Retinal pigment epithelial cell (primary cell): ENCODE measurements around the gene NSDHL.
"Not testable (repeated sequence)": the region's sequence is repeated elsewhere in the genome, so short reads cannot be mapped to it uniquely, and the experiment has no call there.

Experiments
- DNase-seq: peaks from one replicate; pipeline ENCODE4 v3.0.0-alpha.2; 2010; ENCODE audit warnings: low read depth
- H3K4me3 ChIP-seq: 2 replicates; pipeline ENCODE4 v1.5.1; 2011; ENCODE audit warnings: mild to moderate bottlenecking, low read length, control low read depth, moderate library complexity
- TF ChIP-seq, protein P1 (sequence below): conservative IDR thresholded peaks from 2 replicates; pipeline ENCODE4 v1.5.1; 2011; ENCODE audit warnings: low read depth, low read length, control low read depth, inconsistent platforms

NSDHL gene

DNA sequence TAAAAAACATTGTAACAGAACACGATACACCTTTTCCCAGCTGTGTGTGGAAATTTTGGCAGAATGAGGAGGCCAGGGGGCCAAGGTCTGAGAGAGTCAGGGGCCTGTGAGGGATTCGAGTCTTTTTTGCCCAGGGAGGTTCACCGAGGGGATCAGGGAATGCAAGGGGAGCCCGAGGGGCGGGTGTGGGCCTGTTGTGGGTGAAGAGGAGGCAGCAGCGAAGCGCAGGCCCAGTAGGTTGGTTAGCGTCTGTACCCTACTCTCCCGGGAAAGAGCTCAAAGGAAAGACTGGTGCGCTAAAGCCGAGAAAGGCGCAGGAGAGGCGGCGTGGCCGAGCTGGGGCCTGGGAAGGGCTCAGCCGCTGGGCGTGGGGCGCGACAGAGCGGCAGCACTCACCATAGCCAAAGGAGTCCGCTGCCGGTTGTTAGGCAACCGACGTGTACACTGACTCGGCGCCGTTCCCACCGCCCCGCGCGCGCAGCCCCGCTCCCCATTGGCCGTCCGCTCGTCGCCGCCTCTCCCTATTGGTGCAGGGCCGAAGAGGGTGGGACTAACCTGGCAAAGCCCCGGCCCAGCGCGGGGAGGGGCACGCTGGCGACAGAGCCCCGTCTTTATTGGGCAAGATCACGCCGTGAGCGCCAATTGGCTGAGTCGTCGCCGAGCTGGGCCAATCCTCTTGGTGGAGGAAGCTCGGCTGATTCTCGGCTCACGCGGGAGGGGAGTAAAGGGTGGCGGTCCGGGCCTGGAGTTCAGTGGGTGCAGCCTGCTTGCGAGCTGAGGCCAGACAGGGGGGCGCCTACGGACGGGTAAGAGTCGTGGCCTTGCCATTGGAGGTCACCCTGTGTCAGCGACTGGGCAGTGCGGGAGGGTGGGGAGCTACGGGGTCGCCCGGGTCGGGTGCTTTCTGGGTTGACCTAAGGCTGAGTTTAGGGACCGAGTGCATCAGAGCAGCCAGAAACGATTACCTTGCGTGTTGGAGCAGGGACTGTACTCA lies at the start of gene NSDHL, which contains the start of gene CETN2:
Gene NSDHL (plus strand): TSS at position 752 of the 994 bp plus-strand sequence. CDS start 15,262 bp downstream, outside the sequence.
Gene CETN2 (minus strand): TSS at position 446 of the 994 bp plus-strand sequence. CDS start 47 bp downstream, at position 399.
- peak within 1 kb of the TSS; percentile 77 for H3K4me3 ChIP-seq
- peak; percentile 85 for DNase-seq
- TF ChIP-seq, protein P1, sequence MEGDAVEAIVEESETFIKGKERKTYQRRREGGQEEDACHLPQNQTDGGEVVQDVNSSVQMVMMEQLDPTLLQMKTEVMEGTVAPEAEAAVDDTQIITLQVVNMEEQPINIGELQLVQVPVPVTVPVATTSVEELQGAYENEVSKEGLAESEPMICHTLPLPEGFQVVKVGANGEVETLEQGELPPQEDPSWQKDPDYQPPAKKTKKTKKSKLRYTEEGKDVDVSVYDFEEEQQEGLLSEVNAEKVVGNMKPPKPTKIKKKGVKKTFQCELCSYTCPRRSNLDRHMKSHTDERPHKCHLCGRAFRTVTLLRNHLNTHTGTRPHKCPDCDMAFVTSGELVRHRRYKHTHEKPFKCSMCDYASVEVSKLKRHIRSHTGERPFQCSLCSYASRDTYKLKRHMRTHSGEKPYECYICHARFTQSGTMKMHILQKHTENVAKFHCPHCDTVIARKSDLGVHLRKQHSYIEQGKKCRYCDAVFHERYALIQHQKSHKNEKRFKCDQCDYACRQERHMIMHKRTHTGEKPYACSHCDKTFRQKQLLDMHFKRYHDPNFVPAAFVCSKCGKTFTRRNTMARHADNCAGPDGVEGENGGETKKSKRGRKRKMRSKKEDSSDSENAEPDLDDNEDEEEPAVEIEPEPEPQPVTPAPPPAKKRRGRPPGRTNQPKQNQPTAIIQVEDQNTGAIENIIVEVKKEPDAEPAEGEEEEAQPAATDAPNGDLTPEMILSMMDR: no peak

DNA sequence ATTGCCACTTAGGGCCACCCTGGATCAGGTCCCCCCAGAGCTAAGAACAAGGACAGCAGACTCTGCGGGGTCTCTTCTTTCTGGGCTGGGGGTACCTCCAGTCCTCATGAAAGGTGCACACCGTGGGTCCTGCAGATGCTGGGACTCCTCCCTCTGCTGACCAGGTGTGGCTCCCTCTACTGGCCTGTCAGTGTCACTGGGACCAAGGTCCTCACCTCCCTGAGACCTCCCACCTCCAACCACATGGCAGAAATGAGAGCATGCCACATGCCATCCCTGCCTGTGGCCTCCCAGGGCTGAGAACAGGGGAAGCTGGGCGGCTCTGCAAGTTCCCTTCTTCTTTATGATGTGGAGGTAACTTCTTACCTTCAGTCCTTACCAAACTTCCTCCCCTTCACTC lies 43.8 kb upstream of the NSDHL start:
- DNase-seq, H3K4me3 ChIP-seq: not testable (repeated sequence)

DNA sequence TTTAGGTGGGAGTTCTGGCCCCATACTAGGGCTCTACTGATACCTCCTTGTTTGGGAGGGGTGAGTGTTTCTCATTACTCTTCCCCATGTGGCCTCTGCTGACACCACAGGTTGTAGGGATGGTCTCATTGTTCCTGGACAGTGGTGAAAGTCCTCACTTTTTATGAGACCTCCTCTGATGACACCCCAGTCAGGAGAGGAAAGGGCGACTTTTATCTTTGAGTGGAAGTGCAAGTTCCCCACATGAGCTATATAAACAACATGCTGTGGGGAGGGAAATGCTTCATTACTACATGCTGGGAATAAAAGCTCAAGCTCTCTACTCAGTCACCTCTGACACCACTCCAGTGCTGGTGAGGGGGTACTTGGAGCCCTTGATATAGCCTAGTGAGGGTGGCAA lies 31.9 kb upstream of the NSDHL start:
- DNase-seq: no peak
- no peak overlapping the region for H3K4me3 ChIP-seq
- TF ChIP-seq, protein P1: no peak

DNA sequence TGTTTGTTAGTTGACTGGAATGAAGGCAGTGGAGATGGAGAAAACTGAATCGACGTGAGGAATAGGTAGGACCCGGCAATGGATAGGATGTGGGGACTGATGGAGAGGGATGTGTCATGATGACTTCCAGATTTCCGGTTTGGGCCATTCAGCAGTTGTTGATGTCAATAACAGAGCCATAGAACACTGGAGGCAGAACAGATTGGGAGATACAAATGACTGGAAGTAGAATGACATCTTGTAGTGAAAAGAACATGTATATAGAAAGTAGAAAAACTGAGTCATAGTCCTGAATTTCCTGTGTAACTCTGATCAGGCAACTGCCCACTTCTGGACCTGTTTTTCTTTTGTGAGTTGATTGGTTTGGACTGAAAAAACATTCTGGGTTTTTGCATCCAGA lies 24.8 kb upstream of the NSDHL start:
- TF ChIP-seq, protein P1: no peak
- no peak overlapping the region for H3K4me3 ChIP-seq
- no peak for DNase-seq

DNA sequence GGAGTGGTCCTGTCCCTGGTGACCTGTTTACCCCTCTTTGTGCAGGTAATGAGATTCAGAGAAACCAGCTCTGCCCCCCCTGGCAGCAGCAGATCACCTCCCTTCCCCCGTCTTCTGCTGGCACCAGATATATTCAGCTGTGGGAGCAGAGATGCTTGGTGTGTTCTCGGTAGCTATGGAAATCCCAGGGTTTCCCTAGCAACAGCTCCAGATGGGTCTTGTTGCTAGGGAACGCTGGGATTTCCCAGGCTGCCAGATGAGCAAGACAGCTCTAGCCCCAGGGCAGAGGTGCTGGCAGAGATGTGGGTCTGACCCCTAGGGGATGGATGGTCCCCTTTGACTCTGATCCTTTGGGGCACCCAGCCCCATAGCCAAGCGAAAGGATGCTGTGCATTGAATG lies 20.5 kb upstream of the NSDHL start:
- TF ChIP-seq, protein P1: no peak
- no peak for DNase-seq

DNA sequence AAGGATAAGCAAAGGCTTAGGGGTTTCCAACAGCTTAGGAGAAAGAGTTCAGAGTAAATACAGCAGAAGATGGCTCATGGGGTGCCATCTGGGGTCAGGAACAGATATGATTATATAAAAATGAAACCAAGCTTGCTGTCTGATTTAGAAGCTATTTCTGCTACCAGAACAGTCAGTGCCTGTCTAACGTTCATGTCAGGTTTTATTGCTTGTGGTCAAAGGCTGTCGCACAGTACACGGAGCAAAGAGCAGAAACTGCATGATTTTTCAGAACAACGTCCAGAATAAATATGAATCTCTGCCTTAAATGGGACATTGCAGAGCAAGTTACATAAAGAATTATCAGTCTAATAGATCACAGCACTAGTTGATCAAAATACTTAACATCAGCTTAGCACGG lies 17.7 kb upstream of the NSDHL start:
- H3K4me3 ChIP-seq: no peak overlapping the region
- no peak for DNase-seq

More for the DNA sequence above, 20.5 kb upstream of the NSDHL start:
- H3K4me3 ChIP-seq: no peak overlapping the region

DNA sequence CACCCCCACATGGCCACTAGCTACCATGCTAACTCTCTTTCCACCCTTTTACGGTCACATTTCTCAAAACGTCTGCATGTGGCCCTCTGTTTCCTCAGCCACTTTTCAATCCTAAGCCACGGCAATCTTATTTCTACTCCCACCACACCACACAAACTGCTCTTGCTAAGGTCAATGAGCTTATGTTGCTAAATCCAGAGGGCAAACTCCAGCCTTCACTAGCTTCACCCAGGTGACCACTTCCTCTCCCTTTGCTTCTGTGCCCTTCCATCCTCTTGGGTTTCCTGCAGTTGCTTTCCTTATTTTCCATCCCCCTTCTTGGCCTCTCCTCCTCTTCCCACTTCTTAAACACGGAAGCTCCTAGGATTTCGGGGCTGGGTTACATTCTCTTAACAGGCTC lies 16.8 kb upstream of the NSDHL start:
- TF ChIP-seq, protein P1: no peak
- H3K4me3 ChIP-seq: no peak overlapping the region
- DNase-seq: no peak

More for the DNA sequence above, 17.7 kb upstream of the NSDHL start:
- TF ChIP-seq, protein P1: no peak
